ENCODE data around the gene ZNF280D.
"Not testable (repeated sequence)": the region's sequence is repeated elsewhere in the genome, so short reads cannot be mapped to it uniquely, and the experiment has no call there.

DNA sequence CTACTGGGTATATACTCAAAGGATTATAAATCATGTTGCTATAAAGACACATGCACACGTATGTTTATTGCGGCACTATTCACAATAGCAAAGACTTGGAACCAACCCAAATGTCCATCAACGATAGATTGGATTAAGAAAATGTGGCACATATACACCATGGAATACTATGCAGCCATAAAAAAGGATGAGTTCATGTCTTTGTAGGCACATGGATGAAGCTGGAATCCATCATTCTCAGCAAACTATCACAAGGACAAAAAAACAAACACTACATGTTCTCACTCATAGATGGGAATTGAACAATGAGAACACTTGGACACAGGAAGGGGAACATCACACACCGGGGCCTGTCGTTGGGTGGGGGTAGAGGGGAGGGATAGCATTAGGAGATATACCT is 23.8 kb downstream of the ZNF280D start:
- TF ChIP-seq, protein P1, sequence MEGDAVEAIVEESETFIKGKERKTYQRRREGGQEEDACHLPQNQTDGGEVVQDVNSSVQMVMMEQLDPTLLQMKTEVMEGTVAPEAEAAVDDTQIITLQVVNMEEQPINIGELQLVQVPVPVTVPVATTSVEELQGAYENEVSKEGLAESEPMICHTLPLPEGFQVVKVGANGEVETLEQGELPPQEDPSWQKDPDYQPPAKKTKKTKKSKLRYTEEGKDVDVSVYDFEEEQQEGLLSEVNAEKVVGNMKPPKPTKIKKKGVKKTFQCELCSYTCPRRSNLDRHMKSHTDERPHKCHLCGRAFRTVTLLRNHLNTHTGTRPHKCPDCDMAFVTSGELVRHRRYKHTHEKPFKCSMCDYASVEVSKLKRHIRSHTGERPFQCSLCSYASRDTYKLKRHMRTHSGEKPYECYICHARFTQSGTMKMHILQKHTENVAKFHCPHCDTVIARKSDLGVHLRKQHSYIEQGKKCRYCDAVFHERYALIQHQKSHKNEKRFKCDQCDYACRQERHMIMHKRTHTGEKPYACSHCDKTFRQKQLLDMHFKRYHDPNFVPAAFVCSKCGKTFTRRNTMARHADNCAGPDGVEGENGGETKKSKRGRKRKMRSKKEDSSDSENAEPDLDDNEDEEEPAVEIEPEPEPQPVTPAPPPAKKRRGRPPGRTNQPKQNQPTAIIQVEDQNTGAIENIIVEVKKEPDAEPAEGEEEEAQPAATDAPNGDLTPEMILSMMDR (IDR thresholded peaks at IDR 0.05; ENCODE audit: borderline replicate concordance, extremely low read depth, low read length, poor library complexity, severe bottlenecking), result not testable (repeated sequence)
- not testable (repeated sequence) for TF ChIP-seq EZH2 (IDR thresholded peaks at IDR 0.05; ENCODE audit: borderline replicate concordance, low read depth, low read length, severe bottlenecking)

All from DND-41 (cell line).